Astrocyte (in vitro differentiated cells and primary cell): ENCODE data around the gene TMTC3. TPM values are rescaled to one million over a fixed set of nuclear protein-coding genes. Genes with fewer than 3 reads are reported as not detected.
A peak's percentile ranks its signal among the peaks of the same experiment; 100 is the strongest.

ENCODE experiments used
- DNase-seq: peaks from one replicate; pipeline ENCODE4 v3.0.0-alpha.2; 2010; ENCODE audit warnings: low read depth
- FAIRE-seq: peaks from 2 replicates; lab custom pipeline; 2011; peaks lifted over from hg19 to GRCh38; lab: Jason Lieb, UNC
- H2AFZ ChIP-seq: 2 replicates; pipeline ENCODE4 v1.6.0; 2012; ENCODE audit warnings: low read depth, low read length, inconsistent platforms
- H3K27ac ChIP-seq: 2 replicates; pipeline ENCODE4 v1.5.1; 2011; ENCODE audit warnings: low read depth, low read length, inconsistent platforms
- H3K27me3 ChIP-seq: 2 replicates; pipeline ENCODE4 v1.6.0; 2011; ENCODE audit warnings: low read length, inconsistent platforms; ENCODE audit not compliant: insufficient read depth
- H3K36me3 ChIP-seq: 2 replicates; pipeline ENCODE4 v1.5.1; 2011; ENCODE audit warnings: low read length, inconsistent platforms; ENCODE audit not compliant: insufficient read depth
- H3K4me1 ChIP-seq: 2 replicates; pipeline ENCODE4 v1.5.1; 2011; ENCODE audit warnings: low read length, inconsistent platforms; ENCODE audit not compliant: insufficient read depth
- H3K4me2 ChIP-seq: 2 replicates; pipeline ENCODE4 v1.6.0; 2012; ENCODE audit warnings: low read length, inconsistent platforms
- H3K4me3 ChIP-seq: 2 replicates; pipeline ENCODE4 v1.5.1; 2011; ENCODE audit warnings: low read depth, mild to moderate bottlenecking, low read length, inconsistent platforms; ENCODE audit not compliant: insufficient read depth
- H3K79me2 ChIP-seq: 2 replicates; pipeline ENCODE4 v1.6.0; 2012; ENCODE audit warnings: mild to moderate bottlenecking, low read length, inconsistent platforms; ENCODE audit not compliant: insufficient read depth
- H3K9ac ChIP-seq: 2 replicates; pipeline ENCODE4 v1.6.0; 2012; ENCODE audit warnings: mild to moderate bottlenecking, low read length, inconsistent platforms
- H3K9me3 ChIP-seq: 2 replicates; pipeline ENCODE4 v1.5.1; 2012; ENCODE audit warnings: low read depth, mild to moderate bottlenecking, low read length, inconsistent platforms; ENCODE audit not compliant: insufficient read depth
- H4K20me1 ChIP-seq: 2 replicates; pipeline ENCODE4 v1.6.0; 2012; ENCODE audit warnings: low read length, inconsistent platforms; ENCODE audit not compliant: insufficient read depth
- H3K27ac Mint-ChIP-seq: one replicate; pipeline ENCODE4 v1.8.0; 2021; ENCODE audit warnings: mild to moderate bottlenecking, mixed read lengths; ENCODE audit not compliant: unreplicated experiment
- H3K27me3 Mint-ChIP-seq: one replicate; pipeline ENCODE4 v1.8.0; 2021; ENCODE audit warnings: low read depth, mixed read lengths; ENCODE audit not compliant: unreplicated experiment
- H3K36me3 Mint-ChIP-seq: one replicate; pipeline ENCODE4 v1.8.0; 2021; ENCODE audit warnings: low read depth, mixed read lengths; ENCODE audit not compliant: unreplicated experiment
- H3K4me1 Mint-ChIP-seq: one replicate; pipeline ENCODE4 v1.8.0; 2021; ENCODE audit warnings: low read depth, mixed read lengths; ENCODE audit not compliant: unreplicated experiment
- H3K4me3 Mint-ChIP-seq: one replicate; pipeline ENCODE4 v1.8.0; 2021; ENCODE audit warnings: mild to moderate bottlenecking, moderate library complexity, mixed read lengths; ENCODE audit not compliant: unreplicated experiment
- H3K9me3 Mint-ChIP-seq: one replicate; pipeline ENCODE4 v1.8.0; 2021; ENCODE audit warnings: mild to moderate bottlenecking, mixed read lengths; ENCODE audit not compliant: unreplicated experiment
- EZH2 ChIP-seq: IDR thresholded peaks from 2 replicates; pipeline ENCODE4 v1.6.1; 2012; ENCODE audit warnings: mild to moderate bottlenecking, low read length, inconsistent platforms; ENCODE audit not compliant: insufficient read depth
- total RNA-seq: library from RNA; stranded (reverse); gene quantifications from 2 replicates; pipeline ENCODE4 v1.2.1, GENCODE V29; 2021
- TF ChIP-seq, protein P1 (sequence below): IDR thresholded peaks from 2 replicates; pipeline ENCODE4 v1.5.1; 2011; ENCODE audit warnings: low read depth, mild to moderate bottlenecking, inconsistent platforms, low read length, moderate library complexity; ENCODE audit not compliant: insufficient read depth

The TMTC3 gene
- total RNA-seq, 1 donor from 2014 or later = 49.0 TPM

- H3K9ac ChIP-seq = no peak overlapping the region
- no peaks in the 10 kb centered on the region for H3K27me3 ChIP-seq
- no peak for TF ChIP-seq EZH2
- TF ChIP-seq, protein P1, sequence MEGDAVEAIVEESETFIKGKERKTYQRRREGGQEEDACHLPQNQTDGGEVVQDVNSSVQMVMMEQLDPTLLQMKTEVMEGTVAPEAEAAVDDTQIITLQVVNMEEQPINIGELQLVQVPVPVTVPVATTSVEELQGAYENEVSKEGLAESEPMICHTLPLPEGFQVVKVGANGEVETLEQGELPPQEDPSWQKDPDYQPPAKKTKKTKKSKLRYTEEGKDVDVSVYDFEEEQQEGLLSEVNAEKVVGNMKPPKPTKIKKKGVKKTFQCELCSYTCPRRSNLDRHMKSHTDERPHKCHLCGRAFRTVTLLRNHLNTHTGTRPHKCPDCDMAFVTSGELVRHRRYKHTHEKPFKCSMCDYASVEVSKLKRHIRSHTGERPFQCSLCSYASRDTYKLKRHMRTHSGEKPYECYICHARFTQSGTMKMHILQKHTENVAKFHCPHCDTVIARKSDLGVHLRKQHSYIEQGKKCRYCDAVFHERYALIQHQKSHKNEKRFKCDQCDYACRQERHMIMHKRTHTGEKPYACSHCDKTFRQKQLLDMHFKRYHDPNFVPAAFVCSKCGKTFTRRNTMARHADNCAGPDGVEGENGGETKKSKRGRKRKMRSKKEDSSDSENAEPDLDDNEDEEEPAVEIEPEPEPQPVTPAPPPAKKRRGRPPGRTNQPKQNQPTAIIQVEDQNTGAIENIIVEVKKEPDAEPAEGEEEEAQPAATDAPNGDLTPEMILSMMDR = no peak
- H3K79me2 ChIP-seq = no peaks in the 10 kb centered on the region
- Mint-ChIP-seq H3K4me1 (no peaks in the 10 kb centered on the region), H3K27ac (no peak overlapping the region), H3K4me3 (no peak overlapping the region), H3K36me3 (no peaks in the 10 kb centered on the region), H3K9me3 (peaks cover 24% of the 10 kb centered on the region), H3K27me3 (no peaks in the 10 kb centered on the region)
- no peak overlapping the region for H2AFZ ChIP-seq
- no peaks in the 10 kb centered on the region for H3K36me3 ChIP-seq
- H3K4me1 ChIP-seq = no peaks in the 10 kb centered on the region
- FAIRE-seq (no peak), DNase-seq (no peak)
- H4K20me1 ChIP-seq = no peaks in the 10 kb centered on the region
- peaks cover 3% of the 10 kb centered on the region for H3K9me3 ChIP-seq
- H3K27ac ChIP-seq = no peak overlapping the region
- no peak overlapping the region for H3K4me3 ChIP-seq
- no peak overlapping the region for H3K4me2 ChIP-seq
Measured at GRCh38 chr12:88218293-88218692, 76.2 kb downstream of the TMTC3 start.

GRCh38 chr12:88219861-88220260 is 77.8 kb downstream of the TMTC3 start:
- Mint-ChIP-seq H3K36me3 (no peaks in the 10 kb centered on the region), H3K27me3 (no peaks in the 10 kb centered on the region), H3K4me1 (no peaks in the 10 kb centered on the region), H3K4me3 (no peak overlapping the region), H3K27ac (no peak overlapping the region), H3K9me3 (peaks cover 19% of the 10 kb centered on the region)
- Histone ChIP-seq H3K36me3 (no peaks in the 10 kb centered on the region), H3K4me3 (no peak overlapping the region), H3K79me2 (no peaks in the 10 kb centered on the region), H3K27me3 (no peaks in the 10 kb centered on the region), H3K4me1 (no peaks in the 10 kb centered on the region), H3K27ac (no peak overlapping the region), H3K9ac (no peak overlapping the region), H2AFZ (no peak overlapping the region), H3K4me2 (no peak overlapping the region), H4K20me1 (no peaks in the 10 kb centered on the region), H3K9me3 (peaks cover 3% of the 10 kb centered on the region)
- TF ChIP-seq, protein P1 = no peak
- no peak for TF ChIP-seq EZH2
- no peak for DNase-seq
- FAIRE-seq = peak; percentile 29

DNA sequence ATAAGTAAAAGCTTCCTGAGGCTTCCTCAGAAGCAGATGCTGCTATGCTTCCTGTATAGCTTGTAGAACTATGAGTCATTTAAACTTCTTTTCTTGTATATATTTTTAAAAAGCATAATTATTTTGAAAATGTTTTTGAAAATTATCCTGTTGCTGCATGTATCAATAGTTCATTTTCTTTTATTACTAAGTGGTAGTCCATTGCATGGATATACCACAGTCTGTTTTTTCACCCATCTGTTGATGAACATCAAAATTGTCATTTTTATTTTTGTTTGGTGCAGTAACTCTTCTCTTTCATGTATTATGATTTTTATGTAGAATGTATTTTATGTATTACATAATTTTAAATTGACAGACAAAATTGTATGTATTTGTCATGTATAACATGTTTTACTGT is 81.4 kb downstream of the TMTC3 start:
- Histone ChIP-seq H3K9me3 (peaks cover 3% of the 10 kb centered on the region), H3K4me1 (no peaks in the 10 kb centered on the region), H3K27ac (no peak overlapping the region), H3K4me2 (no peak overlapping the region), H4K20me1 (no peaks in the 10 kb centered on the region), H2AFZ (no peak overlapping the region), H3K4me3 (no peak overlapping the region), H3K36me3 (no peaks in the 10 kb centered on the region), H3K9ac (no peak overlapping the region), H3K27me3 (no peaks in the 10 kb centered on the region), H3K79me2 (no peaks in the 10 kb centered on the region)
- FAIRE-seq (no peak), DNase-seq (no peak)
- Mint-ChIP-seq H3K4me3 (no peak overlapping the region), H3K27ac (no peak overlapping the region), H3K4me1 (no peaks in the 10 kb centered on the region), H3K36me3 (no peaks in the 10 kb centered on the region), H3K27me3 (no peaks in the 10 kb centered on the region), H3K9me3 (peaks cover 16% of the 10 kb centered on the region)
- TF ChIP-seq, protein P1 = no peak
- TF ChIP-seq EZH2 = no peak
